Gastrocnemius medialis (tissue), 4 donors: ENCODE measurements around the gene NXT1. TPM values are rescaled to one million over a fixed set of nuclear protein-coding genes. Genes with fewer than 3 reads are reported as not detected.

ENCODE experiments used
- ATAC-seq, 2 donors: fragments of 150-250 bp; one replicate each; pipeline ENCODE4 v1.9.1; 2016
- DNase-seq, 2 donors: peaks; one replicate each; pipeline ENCODE4 v3.0.0-alpha.2; 2019
- H3K27ac ChIP-seq, 4 donors: fragments of 200-600 bp; sonication (generic); 1 replicate in 1 of 4; 2 replicates in 3 of 4; pipeline ENCODE4 v1.5.1; 2016 to 2018; ENCODE audit warnings: mild to moderate bottlenecking in 2 of 4, moderate library complexity in 1 of 4
- H3K27me3 ChIP-seq, 3 donors: fragments of 200-600 bp; sonication (generic) in 2 of 3; 1 replicate in 1 of 3; 2 replicates in 2 of 3; pipeline versions ENCODE4 v1.5.1 to v1.6.0; 2016 to 2019; ENCODE audit warnings: mild to moderate bottlenecking in 1 of 3, moderate library complexity in 1 of 3
- H3K36me3 ChIP-seq, 2 donors: fragments of 200-600 bp; sonication (generic) in 1 of 2; one replicate each; pipeline ENCODE4 v1.5.1; 2017 to 2018
- H3K4me1 ChIP-seq, 2 donors: fragments of 200-600 bp; sonication (generic) in 1 of 2; one replicate each; pipeline ENCODE4 v1.5.1; 2016 to 2017; ENCODE audit warnings: mild to moderate bottlenecking in 2 of 2
- H3K4me3 ChIP-seq, 4 donors: fragments of 200-600 bp; sonication (generic) in 3 of 4; 1 replicate in 1 of 4; 2 replicates in 3 of 4; pipeline ENCODE4 v1.5.1; 2016 to 2019; ENCODE audit warnings: mild to moderate bottlenecking in 2 of 4
- H3K9me3 ChIP-seq, 3 donors: fragments of 200-600 bp; sonication (generic) in 2 of 3; 1 replicate in 1 of 3; 2 replicates in 2 of 3; pipeline ENCODE4 v1.5.1; 2016 to 2019
- CTCF ChIP-seq, 5 experiments: fragments of 450-650 bp in 3 of 5; fragments of 200-600 bp in 2 of 5; sonication (generic) in 2 of 5; IDR thresholded peaks in 4 of 5; conservative IDR thresholded peaks in 1 of 5; 1 replicate in 4 of 5; 2 replicates in 1 of 5; pipeline ENCODE4 v1.5.1; 2016 to 2019; ENCODE audit warnings: antibody characterized with exemption in 5 of 5, mild to moderate bottlenecking in 3 of 5, moderate library complexity in 3 of 5
- POLR2A ChIP-seq, 2 donors: fragments of 450-650 bp; IDR thresholded peaks; one replicate each; pipeline ENCODE4 v1.6.1; 2017; ENCODE audit warnings: antibody characterized with exemption in 2 of 2, mild to moderate bottlenecking in 2 of 2, moderate library complexity in 2 of 2
- in situ Hi-C, 4 donors: fragments of 200-750 bp; cut with MboI; loops; one replicate each; pipeline versions ENCODE4 v1.15.0 to v1.8.0; 2017; ENCODE audit warnings: low sequenced_read_pairs in 4 of 4
- intact Hi-C: fragments of 100-400 bp; cut with DNase I; formaldehyde crosslinking; loops from one replicate; pipeline ENCODE4 v1.15.1; 2023; ENCODE audit warnings: low total_unique reads
- total RNA-seq, 4 donors: library from RNA; depleted of rRNA; stranded (reverse); fragments of >200 nt; gene quantifications; one replicate each; pipeline versions ENCODE4 v1.1.0 to v1.2.3, GENCODE V29; 2016

NXT1 gene
- total RNA-seq, 4 donors from 2014 or later = 15.2 to 17.9 (median 15.9) TPM

GRCh38 chr20:23325107-23325506 is 25.5 kb upstream of the NXT1 start:
- H3K27me3 ChIP-seq = no peaks in the 10 kb centered on the region
- no peaks in the 10 kb centered on the region for H3K9me3 ChIP-seq
- TF ChIP-seq POLR2A (IDR thresholded peaks at IDR 0.05) (no peak), CTCF (IDR thresholded peaks at IDR 0.05 in 4 of 5, conservative IDR thresholded peaks at IDR 0.05 in 1 of 5) (no peak)
- in situ Hi-C loops (loop anchor here (25.0 kb wide), 2 partner anchors 288 to 988 kb away; partner anchors contain the start of genes SSTR4 (in 1 of the 4) and THBD (in 1 of the 4)), intact Hi-C loops (no loop called here)
- no peak overlapping the region for H3K4me3 ChIP-seq
- DNase-seq (no peak), ATAC-seq (no peak)
- no peaks in the 10 kb centered on the region for H3K36me3 ChIP-seq
- H3K4me1 ChIP-seq = no peaks in the 10 kb centered on the region
- no peak overlapping the region for H3K27ac ChIP-seq

DNA sequence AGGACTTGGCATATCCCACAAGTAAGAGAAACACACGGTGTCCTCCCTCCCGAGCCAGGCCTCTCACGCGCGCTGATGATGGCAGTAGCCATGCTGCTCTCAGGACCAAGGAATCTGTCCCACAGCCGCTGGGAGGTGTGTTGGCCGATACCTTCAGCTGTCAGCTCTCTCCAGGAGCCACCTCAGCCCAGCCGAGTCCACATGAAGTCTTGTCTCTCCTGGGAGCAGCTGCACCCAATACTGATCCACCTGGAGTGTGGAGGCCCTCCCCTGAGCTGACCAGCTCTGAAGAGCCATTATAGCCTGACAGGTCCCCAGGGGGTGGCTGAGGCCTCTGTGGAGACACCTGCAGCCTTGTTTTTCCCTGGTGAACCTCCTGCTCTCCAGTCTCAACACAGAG is 23.8 kb upstream of the NXT1 start:
- Histone ChIP-seq H3K27me3 (no peaks in the 10 kb centered on the region), H3K4me3 (no peak overlapping the region), H3K9me3 (no peaks in the 10 kb centered on the region), H3K4me1 (no peaks in the 10 kb centered on the region), H3K36me3 (no peaks in the 10 kb centered on the region), H3K27ac (no peak overlapping the region)
- DNase-seq (no peak), ATAC-seq (no peak)
- intact Hi-C loops = no loop called here
- in situ Hi-C loops = loop anchor here (25.0 kb wide), 2 partner anchors 289 to 989 kb away; partner anchors contain the start of genes SSTR4 (in 1 of the 4) and THBD (in 1 of the 4)
- TF ChIP-seq POLR2A (IDR thresholded peaks at IDR 0.05) (no peak), CTCF (IDR thresholded peaks at IDR 0.05 in 4 of 5, conservative IDR thresholded peaks at IDR 0.05 in 1 of 5) (no peak)

GRCh38 chr20:23327617-23328333 is 22.8 kb upstream of the NXT1 start:
- DNase-seq (no peak), ATAC-seq (no peak)
- no peaks in the 10 kb centered on the region for H3K9me3 ChIP-seq
- no peak overlapping the region for H3K4me3 ChIP-seq
- TF ChIP-seq POLR2A (IDR thresholded peaks at IDR 0.05) (no peak), CTCF (IDR thresholded peaks at IDR 0.05 in 4 of 5, conservative IDR thresholded peaks at IDR 0.05 in 1 of 5) (no peak)
- intact Hi-C loops = no loop called here
- H3K27ac ChIP-seq = no peak overlapping the region
- H3K36me3 ChIP-seq = no peaks in the 10 kb centered on the region
- in situ Hi-C loops = loop anchor here (25.0 kb wide), 2 partner anchors 290 to 990 kb away; partner anchors contain the start of genes SSTR4 (in 1 of the 4) and THBD (in 1 of the 4)
- H3K27me3 ChIP-seq = no peaks in the 10 kb centered on the region
- no peaks in the 10 kb centered on the region for H3K4me1 ChIP-seq

DNA sequence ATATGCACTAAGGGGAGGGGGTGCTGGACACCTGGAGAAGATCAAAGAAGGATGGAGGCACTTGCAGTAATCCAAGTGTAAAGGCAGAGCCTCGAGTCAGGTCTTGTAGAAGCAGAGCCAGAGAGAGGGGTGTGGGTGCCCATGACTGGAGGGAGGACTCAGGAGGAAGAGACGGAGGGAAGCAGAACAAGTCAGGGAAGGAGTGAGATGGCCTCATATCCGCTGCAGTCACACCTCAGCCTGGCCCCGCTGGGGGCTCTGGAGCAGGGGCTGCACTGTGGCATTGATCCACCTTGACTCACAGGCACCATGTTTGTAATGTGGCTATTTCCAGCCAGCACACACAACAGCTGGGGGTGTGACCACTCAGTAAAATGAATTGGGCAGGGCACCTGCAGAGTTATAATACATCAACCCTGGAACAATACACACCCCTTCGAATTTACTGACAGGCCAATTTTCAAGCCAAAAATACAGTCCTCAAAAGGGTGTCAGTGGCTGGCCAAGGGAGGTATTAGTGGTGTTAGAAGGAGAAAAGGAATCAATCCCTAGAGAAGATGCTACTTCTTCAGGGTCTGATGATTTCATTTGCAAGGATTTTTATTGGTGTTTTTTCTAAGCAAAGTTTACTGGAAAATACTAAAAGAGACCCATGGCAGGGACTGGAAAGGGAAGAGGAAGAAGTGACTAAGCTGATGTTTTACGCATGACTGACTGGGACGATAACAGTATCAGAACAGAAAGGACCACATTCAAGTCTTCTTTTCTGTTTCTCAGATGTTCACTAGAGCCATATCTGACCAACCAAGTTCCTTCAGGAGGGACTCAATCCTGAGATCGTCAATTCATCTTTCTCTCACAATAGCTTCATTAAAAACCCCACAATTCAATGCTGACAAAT is 18.9 kb upstream of the NXT1 start:
- Histone ChIP-seq H3K4me1 (no peaks in the 10 kb centered on the region), H3K27me3 (no peaks in the 10 kb centered on the region), H3K4me3 (no peak overlapping the region), H3K27ac (no peak overlapping the region), H3K9me3 (no peaks in the 10 kb centered on the region), H3K36me3 (no peaks in the 10 kb centered on the region)
- DNase-seq (no peak), ATAC-seq (no peak)
- intact Hi-C loops (no loop called here), in situ Hi-C loops (loop anchor here (10.0 to 25.0 kb wide), 4 partner anchors 277 to 994 kb away; partner anchors contain the start of genes SSTR4 (in 1 of the 4) and THBD (in 1 of the 4))
- no peak for TF ChIP-seq POLR2A (IDR thresholded peaks at IDR 0.05)
- TF ChIP-seq CTCF (IDR thresholded peaks at IDR 0.05 in 4 of 5, conservative IDR thresholded peaks at IDR 0.05 in 1 of 5) = no peak
